BJ (cell line): Measurements from ENCODE around the gene DMAP1. TPM values are rescaled to one million over a fixed set of nuclear protein-coding genes. Genes with fewer than 3 reads are reported as not detected.
"Not testable (repeated sequence)": the region's sequence is repeated elsewhere in the genome, so short reads cannot be mapped to it uniquely, and the experiment has no call there.

Experiments used
- CTCF ChIA-PET: fragments of 350-600 bp; formaldehyde crosslinking; extraction: SDS; loops from one replicate; lab custom pipeline; 2021; ENCODE audit warnings: antibody characterized with exemption, inconsistent platforms; lab: Yijun Ruan, JAX
- POLR2A ChIA-PET: fragments of 300-600 bp; sonication (Branson Sonifier 250); formaldehyde crosslinking; extraction: SDS; loops from one replicate; lab custom pipeline; 2021; ENCODE audit warnings: antibody characterized with exemption; lab: Charles Lee
- DNase-seq: peaks from one replicate; pipeline ENCODE4 v3.0.0-alpha.2; 2011; ENCODE audit warnings: low read depth
- H3K27me3 ChIP-seq: 2 replicates; pipeline ENCODE4 v1.6.0; 2011; ENCODE audit warnings: low read length; ENCODE audit not compliant: control insufficient read depth, insufficient read depth
- H3K36me3 ChIP-seq: 2 replicates; pipeline ENCODE4 v1.5.1; 2011; ENCODE audit warnings: low read length; ENCODE audit not compliant: control insufficient read depth, insufficient read depth
- H3K4me3 ChIP-seq: 2 replicates; pipeline ENCODE4 v1.5.1; 2011; ENCODE audit warnings: low read depth, mild to moderate bottlenecking, control low read depth, low read length
- polyA plus RNA-seq: library from polyadenylated mRNA; depleted of rRNA; stranded (reverse); fragments of >200 nt; gene quantifications from 2 replicates; pipeline ENCODE4 v1.2.3, GENCODE V29; 2011
- TF ChIP-seq, protein P1 (sequence below): IDR thresholded peaks from 2 replicates; pipeline ENCODE4 v1.5.1; 2011; ENCODE audit warnings: low read depth, mild to moderate bottlenecking, control low read depth, inconsistent platforms, low read length, moderate library complexity; ENCODE audit not compliant: insufficient read depth

DMAP1 gene
- polyA plus RNA-seq, 1 experiment: 45.1 TPM

- H3K4me3 ChIP-seq: no peak overlapping the region
- ChIA-PET POLR2A (interaction anchor here (0.6 kb wide), 1 partner anchor 32 kb away, joined by 6 read pairs; no protein-coding TSS in a partner anchor), CTCF (no interaction called here)
- no peaks in the 10 kb centered on the region for H3K36me3 ChIP-seq
- no peak for DNase-seq
- no peaks in the 10 kb centered on the region; the same call in none of the 2 replicates for H3K27me3 ChIP-seq
- TF ChIP-seq, protein P1, sequence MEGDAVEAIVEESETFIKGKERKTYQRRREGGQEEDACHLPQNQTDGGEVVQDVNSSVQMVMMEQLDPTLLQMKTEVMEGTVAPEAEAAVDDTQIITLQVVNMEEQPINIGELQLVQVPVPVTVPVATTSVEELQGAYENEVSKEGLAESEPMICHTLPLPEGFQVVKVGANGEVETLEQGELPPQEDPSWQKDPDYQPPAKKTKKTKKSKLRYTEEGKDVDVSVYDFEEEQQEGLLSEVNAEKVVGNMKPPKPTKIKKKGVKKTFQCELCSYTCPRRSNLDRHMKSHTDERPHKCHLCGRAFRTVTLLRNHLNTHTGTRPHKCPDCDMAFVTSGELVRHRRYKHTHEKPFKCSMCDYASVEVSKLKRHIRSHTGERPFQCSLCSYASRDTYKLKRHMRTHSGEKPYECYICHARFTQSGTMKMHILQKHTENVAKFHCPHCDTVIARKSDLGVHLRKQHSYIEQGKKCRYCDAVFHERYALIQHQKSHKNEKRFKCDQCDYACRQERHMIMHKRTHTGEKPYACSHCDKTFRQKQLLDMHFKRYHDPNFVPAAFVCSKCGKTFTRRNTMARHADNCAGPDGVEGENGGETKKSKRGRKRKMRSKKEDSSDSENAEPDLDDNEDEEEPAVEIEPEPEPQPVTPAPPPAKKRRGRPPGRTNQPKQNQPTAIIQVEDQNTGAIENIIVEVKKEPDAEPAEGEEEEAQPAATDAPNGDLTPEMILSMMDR: no peak
These were observed 12.9 kb upstream of the DMAP1 start for GRCh38 chr1:44200336-44200735.

GRCh38 chr1:44206545-44206944 lies 6.7 kb upstream of the DMAP1 start:
- H3K36me3 ChIP-seq, CTCF ChIA-PET, DNase-seq, H3K27me3 ChIP-seq, POLR2A ChIA-PET, H3K4me3 ChIP-seq: not testable (repeated sequence)

- ChIA-PET CTCF (interaction anchor here (1.4 kb wide), 1 partner anchor 10 kb away, joined by 4 read pairs; no protein-coding TSS in a partner anchor), POLR2A (no interaction called here)
- TF ChIP-seq, protein P1: no peak
These were observed 5.0 kb upstream of the DMAP1 start for GRCh38 chr1:44208226-44208625.

GRCh38 chr1:44210595-44210994 lies 2.7 kb upstream of the DMAP1 start:
- Histone ChIP-seq H3K27me3 (no peaks in the 10 kb centered on the region), H3K36me3 (0 out of 2 replicates have a peak, but pooled peaks cover 2% of the 10 kb centered on the region), H3K4me3 (no peak overlapping the region)
- TF ChIP-seq, protein P1: no peak
- ChIA-PET POLR2A (no interaction called here), CTCF (no interaction called here)
- DNase-seq: no peak

More at GRCh38 chr1:44208226-44208625, 5.0 kb upstream of the DMAP1 start:
- H3K27me3 ChIP-seq: no peaks in the 10 kb centered on the region
- DNase-seq: no peak
- no peak overlapping the region for H3K4me3 ChIP-seq
- no peaks in the 10 kb centered on the region for H3K36me3 ChIP-seq

- ChIA-PET POLR2A (interaction anchor here (0.7 kb wide), 1 partner anchor 14 kb away, joined by 4 read pairs; no protein-coding TSS in a partner anchor), CTCF (interaction anchor here (0.7 to 2.5 kb wide), 9 partner anchors 10 to 1291 kb away, joined by 3 to 11 read pairs (median 4); partner anchors contain the start of gene SLC6A9)
- TF ChIP-seq, protein P1: no peak
- 0 out of 2 replicates have a peak, but pooled peaks cover 2% of the 10 kb centered on the region for H3K36me3 ChIP-seq
- no peak for DNase-seq
- H3K4me3 ChIP-seq: peak overlapping the region; percentile 52
- H3K27me3 ChIP-seq: no peaks in the 10 kb centered on the region
These were observed 683 bp upstream of the DMAP1 start for GRCh38 chr1:44212355-44213221.
